ENCODE results near the gene HOXD9.

HOXD9 gene

GRCh38 chr2:176157499-176158185 is 35.1 kb downstream of the HOXD9 start:
- DNase-seq: no peak

GRCh38 chr2:176158186-176158591 is 35.7 kb downstream of the HOXD9 start:
- no peak for DNase-seq

DNA sequence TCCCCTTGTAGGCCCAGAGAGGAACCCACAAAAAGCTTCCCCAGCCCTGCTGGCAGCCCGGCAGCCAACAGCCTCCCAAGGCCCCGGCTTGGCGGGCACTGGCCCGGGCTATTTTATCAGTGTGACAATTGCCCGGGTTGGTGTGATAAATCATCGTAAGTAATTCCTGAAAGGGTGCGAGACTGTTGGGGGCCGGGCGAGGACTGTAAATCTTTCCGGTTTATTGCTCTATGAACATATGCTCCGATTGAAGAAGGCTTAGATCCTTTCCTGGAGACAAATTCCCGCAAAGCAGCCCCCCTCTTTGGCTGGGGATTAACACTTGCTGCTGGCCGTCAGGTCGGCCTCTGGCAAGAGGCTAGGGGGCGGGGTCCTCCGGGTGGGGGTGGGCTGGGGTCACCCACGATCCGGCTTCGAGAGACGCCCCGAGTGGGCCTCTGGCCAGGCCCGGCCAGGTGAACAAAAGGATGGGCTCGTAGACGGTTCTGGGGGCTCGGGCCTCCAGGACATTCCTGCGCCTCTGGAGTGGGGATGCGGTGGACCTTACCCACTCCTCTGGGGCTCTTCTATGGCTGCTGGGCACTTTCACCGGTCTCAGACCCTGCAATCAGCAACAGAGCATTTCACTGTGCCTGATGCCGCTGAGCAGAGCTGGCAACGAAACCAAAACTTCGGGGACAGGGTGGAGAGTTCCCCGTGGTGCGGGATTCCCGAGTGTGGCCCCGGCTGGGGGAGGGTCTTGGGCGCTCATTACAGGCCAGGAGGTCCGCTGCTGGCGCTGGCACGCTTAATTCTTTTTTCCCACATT is 36.5 kb downstream of the HOXD9 start:
- peak; percentile 77 for DNase-seq

DNA sequence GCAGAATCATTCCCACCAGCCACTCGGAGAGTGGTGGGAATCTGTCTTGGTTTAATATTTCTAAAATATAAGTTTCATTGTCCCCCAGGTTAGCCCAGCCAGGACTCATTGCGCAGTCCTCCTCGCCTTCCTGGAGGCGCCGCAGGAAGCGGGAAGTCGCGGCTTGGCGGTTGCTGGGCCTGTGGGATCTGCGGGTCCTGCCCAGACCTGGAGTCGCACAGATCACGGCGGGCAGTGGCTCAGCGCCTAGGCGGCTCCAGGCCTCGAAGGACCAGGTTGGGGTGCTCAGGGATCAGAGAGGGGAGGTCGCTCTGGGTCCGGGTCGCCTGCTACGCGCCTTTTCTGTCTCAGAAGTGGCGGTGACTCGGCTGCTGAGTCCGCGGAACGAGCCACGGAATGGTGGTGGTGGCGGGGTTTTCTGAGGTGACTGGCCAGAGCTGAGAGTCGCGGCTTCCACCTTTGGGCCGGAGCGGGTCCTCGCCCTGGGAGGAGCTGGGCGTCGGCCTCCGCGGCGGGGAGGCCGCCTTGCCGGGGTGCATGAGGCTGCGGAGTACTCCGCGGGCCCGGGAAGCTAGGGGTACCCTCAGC is 37.2 kb downstream of the HOXD9 start:
- DNase-seq: no peak

DNA sequence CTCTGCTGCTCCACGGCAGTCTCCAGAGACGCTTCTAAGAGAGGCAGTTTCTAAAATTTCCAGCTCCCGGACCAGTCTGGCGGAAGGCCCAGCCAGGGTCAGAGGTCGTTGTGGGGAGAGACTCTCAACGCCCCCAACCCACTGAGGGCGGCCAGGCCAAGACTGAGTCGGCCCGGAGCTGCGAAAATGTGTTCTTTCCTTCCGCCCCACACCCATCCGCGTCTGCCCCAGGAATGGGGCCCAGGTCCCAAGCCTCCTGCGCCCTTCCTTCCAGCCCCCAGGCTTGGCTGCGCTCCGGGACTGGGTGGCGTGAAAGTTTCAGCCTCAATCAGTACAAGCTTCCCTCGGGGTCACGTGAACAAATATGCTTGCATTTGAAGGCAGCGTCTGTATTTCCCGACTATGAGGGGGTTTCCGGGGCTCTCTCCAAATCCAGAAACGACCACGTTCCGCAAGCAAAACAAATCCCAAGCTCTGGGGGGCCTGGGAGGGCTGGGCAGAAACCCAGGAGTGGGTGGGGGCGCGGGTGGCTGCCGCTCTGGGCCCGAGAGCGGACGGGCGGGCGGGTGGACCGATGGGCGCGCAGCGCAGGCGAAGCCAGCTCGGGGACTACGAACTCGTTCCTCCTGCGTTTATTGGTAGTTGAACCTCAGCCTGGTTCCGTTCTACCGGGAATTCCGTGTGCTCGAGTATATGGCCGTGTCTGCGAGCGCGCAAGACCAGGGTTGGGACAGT is 37.9 kb downstream of the HOXD9 start:
- DNase-seq: no peak

DNA sequence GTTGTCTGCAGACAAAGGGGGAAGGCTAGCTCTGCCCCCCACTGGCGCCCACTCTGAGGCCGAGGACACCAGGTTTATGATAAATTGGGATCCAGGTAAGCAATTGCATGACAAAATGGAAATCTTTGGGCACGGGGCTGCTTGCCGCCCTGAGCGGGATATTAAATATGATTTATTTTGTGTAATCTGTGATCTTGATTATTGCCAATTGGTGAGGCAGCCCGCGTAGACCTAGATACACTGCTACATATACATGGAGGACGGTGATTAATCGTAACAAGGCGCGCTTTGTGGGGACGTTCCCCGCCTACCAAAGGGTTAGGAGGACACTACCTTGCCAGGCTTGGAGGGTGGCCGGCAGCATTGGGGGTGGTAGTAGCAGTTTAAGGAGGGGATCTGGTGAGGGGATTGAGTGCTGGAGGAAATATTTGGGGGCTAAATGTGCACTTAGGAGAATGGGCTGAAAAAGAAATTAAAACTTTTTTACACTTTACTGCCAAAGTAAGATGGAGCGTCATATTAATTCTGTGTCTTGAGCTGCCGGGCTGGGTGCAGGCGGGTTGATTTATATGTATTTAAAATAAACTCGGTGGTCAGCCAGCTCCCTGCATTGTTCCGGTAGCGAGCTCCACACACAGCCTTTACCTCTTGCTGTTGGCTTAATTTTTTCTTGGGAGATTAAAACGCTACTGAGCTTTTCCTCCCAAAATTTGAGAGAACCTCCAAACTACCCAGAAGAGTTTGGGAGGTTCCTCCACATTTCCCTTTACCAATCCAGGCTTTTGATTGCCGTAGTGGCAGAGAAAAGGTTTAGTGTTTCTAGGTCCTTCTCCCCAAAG is 38.7 kb downstream of the HOXD9 start:
- DNase-seq: no peak

GRCh38 chr2:176161825-176162626 is 39.5 kb downstream of the HOXD9 start:
- peak; percentile 91 for DNase-seq

DNA sequence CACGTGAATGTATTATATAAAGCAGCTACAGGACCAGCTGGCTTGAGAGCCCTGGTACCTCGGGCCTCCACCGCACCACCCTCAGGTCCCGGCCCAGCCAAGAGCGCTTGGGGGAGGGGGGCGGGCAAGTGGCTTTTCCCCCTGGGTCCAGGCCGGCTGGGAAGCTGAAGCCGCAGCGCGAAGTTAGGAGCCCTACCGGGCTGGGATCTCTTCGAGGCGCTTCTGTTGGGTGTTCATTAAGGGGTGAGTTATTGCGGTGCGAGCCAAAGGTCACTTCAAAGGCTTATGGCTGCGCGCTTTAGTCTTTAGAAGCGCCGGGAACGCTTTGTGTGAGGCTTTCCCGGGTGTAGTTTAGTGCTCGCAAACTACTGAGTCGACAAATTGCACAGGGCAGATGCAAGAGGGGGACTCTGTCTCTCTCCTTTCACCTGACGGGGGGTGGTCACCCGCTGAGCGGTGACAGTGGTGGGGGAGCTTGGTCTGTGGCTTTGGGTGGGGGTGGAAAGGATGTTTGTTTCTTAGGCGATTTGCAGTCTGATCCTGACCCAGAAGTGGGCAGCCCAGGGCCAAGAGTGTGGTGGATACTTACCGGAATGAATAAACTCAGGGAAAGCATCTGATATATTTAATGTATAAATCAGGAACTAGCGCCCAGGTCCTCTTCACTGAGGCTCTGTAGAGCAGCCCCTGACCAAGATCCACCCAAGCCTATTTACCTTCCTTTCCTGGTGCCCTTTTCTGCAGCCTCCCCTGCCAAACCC is 40.6 kb downstream of the HOXD9 start:
- no peak for DNase-seq

- no peak for DNase-seq
These were observed 41.1 kb downstream of the HOXD9 start for GRCh38 chr2:176163672-176164056.

GRCh38 chr2:176164201-176164600 is 41.7 kb downstream of the HOXD9 start:
- no peak for DNase-seq

GRCh38 chr2:176164611-176165369 is 42.3 kb downstream of the HOXD9 start:
- no peak for DNase-seq

GRCh38 chr2:176165370-176166050 is 43.0 kb downstream of the HOXD9 start:
- DNase-seq: no peak

DNA sequence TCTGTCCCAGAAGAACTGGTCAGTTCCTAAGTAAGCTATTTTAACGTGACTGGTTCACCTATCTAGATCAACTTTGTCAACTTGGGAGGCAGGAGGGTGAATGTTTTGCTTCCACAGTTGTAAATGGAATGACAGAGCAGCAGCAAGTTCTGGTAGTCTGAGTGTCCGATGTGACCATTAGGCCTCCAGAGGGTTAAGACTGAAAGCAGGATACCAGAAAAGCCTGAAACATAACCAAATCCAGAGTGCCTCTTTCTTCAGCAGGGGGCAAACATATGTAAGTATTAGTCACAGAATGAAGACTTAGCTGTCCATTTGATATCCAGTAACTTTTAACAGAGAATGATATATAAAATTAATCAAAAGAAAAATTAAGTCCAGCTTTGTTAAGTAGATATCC is 43.8 kb downstream of the HOXD9 start:
- DNase-seq: peak; percentile 60

- DNase-seq: peak; percentile 69
These were observed 44.9 kb downstream of the HOXD9 start for GRCh38 chr2:176167398-176167797.

- no peak for DNase-seq
These were observed 46.7 kb downstream of the HOXD9 start for GRCh38 chr2:176169181-176169580.

GRCh38 chr2:176169711-176170110 is 47.2 kb downstream of the HOXD9 start:
- no peak for DNase-seq

DNA sequence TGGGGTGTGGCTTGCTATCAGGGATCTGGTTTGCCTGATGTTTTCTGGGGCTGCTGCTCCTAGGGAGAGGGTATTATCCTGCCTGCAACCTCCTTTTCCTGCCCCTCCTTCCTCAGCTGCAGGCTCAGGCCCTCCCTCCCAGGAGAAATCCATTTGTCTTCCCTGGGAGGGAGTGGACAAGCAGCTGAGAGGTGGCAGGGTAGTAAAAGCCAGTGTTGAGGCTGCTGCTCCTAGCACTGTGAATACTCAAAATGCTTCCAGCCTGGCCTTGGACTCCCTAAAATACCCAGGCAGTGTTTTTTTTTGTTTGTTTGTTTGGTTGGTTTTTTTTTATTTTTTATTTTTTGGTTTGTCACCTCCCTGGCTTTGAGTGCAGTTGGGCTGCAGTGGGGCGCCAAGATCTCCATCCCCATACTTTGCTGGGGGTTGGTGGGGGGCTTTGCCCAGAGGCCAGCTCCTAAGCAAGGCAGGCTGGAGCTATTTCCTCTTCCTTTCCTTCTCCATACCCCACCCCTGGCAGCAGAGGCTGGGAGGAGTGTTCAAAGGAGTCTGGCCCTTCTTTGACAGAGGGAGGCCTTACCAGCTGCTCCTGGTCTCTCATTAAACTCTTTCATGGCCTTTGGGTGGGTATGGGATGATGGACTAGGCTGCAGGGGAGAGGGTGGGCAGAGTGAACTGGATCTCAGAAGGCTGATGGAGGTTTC is 48.2 kb downstream of the HOXD9 start:
- no peak for DNase-seq

- DNase-seq: no peak
These were observed 49.0 kb downstream of the HOXD9 start for GRCh38 chr2:176171351-176172006.

Data from fibroblast of upper back skin (primary cell).